Chondrocyte (in vitro differentiated cells): Measurements from ENCODE around the gene AGPAT4. TPM values are rescaled to one million over a fixed set of nuclear protein-coding genes. Genes with fewer than 3 reads are reported as not detected.

Experiments used
- DNase-seq: peaks from one replicate; pipeline ENCODE4 v3.0.0; 2021; ENCODE audit warnings: mixed read lengths, low spot score
- H3K27ac Mint-ChIP-seq: one replicate; pipeline ENCODE4 v1.8.0; 2021; ENCODE audit warnings: mild to moderate bottlenecking, moderate library complexity, mixed read lengths; ENCODE audit not compliant: unreplicated experiment
- H3K27me3 Mint-ChIP-seq: 2 replicates; pipeline ENCODE4 v1.8.0; 2021; ENCODE audit warnings: low read depth, mixed read lengths
- H3K36me3 Mint-ChIP-seq: 2 replicates; pipeline ENCODE4 v1.8.0; 2021; ENCODE audit warnings: low read depth, mixed read lengths
- H3K4me1 Mint-ChIP-seq: 2 replicates; pipeline ENCODE4 v1.8.0; 2021; ENCODE audit warnings: low read depth, mild to moderate bottlenecking, mixed read lengths
- H3K4me3 Mint-ChIP-seq: one replicate; pipeline ENCODE4 v1.8.0; 2021; ENCODE audit warnings: mild to moderate bottlenecking, moderate library complexity, mixed read lengths; ENCODE audit not compliant: unreplicated experiment
- H3K9me3 Mint-ChIP-seq: 2 replicates; pipeline ENCODE4 v1.8.0; 2021; ENCODE audit warnings: low read depth, mixed read lengths
- CTCF ChIP-seq: fragments of 200-600 bp; sonication (generic); IDR thresholded peaks from 2 replicates; pipeline ENCODE4 v1.5.0; 2021; ENCODE audit warnings: antibody characterized with exemption, mild to moderate bottlenecking, moderate library complexity
- total RNA-seq: library from RNA; stranded (reverse); gene quantifications from 3 replicates; pipeline ENCODE4 v1.2.1, GENCODE V29; 2021

The AGPAT4 gene
- total RNA-seq, 1 donor from 2014 or later: 11.9 TPM

GRCh38 chr6:161261325-161261724, 12.5 kb downstream of the AGPAT4 start:
- H3K9me3 Mint-ChIP-seq: no peaks in the 10 kb centered on the region
- H3K27ac Mint-ChIP-seq: no peak overlapping the region
- no peaks in the 10 kb centered on the region for H3K27me3 Mint-ChIP-seq
- no peak overlapping the region for H3K4me3 Mint-ChIP-seq
- H3K4me1 Mint-ChIP-seq: peaks cover 10% of the 10 kb centered on the region
- H3K36me3 Mint-ChIP-seq: peaks cover 7% of the 10 kb centered on the region
- DNase-seq: no peak
- TF ChIP-seq CTCF: no peak

- H3K27me3 Mint-ChIP-seq: no peaks in the 10 kb centered on the region
- TF ChIP-seq CTCF: no peak
- peaks cover 6% of the 10 kb centered on the region for H3K36me3 Mint-ChIP-seq
- no peak overlapping the region for H3K4me3 Mint-ChIP-seq
- peaks cover 10% of the 10 kb centered on the region for H3K4me1 Mint-ChIP-seq
- H3K9me3 Mint-ChIP-seq: no peaks in the 10 kb centered on the region
- no peak overlapping the region for H3K27ac Mint-ChIP-seq
- DNase-seq: no peak
These were observed 14.6 kb downstream of the AGPAT4 start for GRCh38 chr6:161259302-161259701.

GRCh38 chr6:161257793-161258457, 15.9 kb downstream of the AGPAT4 start:
- Mint-ChIP-seq H3K9me3 (no peaks in the 10 kb centered on the region), H3K36me3 (peaks cover 6% of the 10 kb centered on the region), H3K27me3 (no peaks in the 10 kb centered on the region), H3K4me1 (peaks cover 10% of the 10 kb centered on the region), H3K4me3 (no peak overlapping the region), H3K27ac (no peak overlapping the region)
- TF ChIP-seq CTCF: no peak
- DNase-seq: no peak

- H3K4me1 Mint-ChIP-seq: peaks cover 14% of the 10 kb centered on the region
- no peak for TF ChIP-seq CTCF
- H3K9me3 Mint-ChIP-seq: no peaks in the 10 kb centered on the region
- H3K36me3 Mint-ChIP-seq: peaks cover 6% of the 10 kb centered on the region
- H3K27ac Mint-ChIP-seq: no peak overlapping the region
- no peaks in the 10 kb centered on the region for H3K27me3 Mint-ChIP-seq
- DNase-seq: no peak
- no peak overlapping the region for H3K4me3 Mint-ChIP-seq
These were observed 17.5 kb downstream of the AGPAT4 start for GRCh38 chr6:161256407-161256806.

GRCh38 chr6:161255518-161255917, 18.3 kb downstream of the AGPAT4 start:
- DNase-seq: no peak
- no peak for TF ChIP-seq CTCF
- Mint-ChIP-seq H3K4me1 (peaks cover 14% of the 10 kb centered on the region), H3K27me3 (no peaks in the 10 kb centered on the region), H3K9me3 (no peaks in the 10 kb centered on the region), H3K27ac (no peak overlapping the region), H3K36me3 (peaks cover 1% of the 10 kb centered on the region), H3K4me3 (no peak overlapping the region)
